ENCODE measurements around the gene HNRNPLL. TPM values are rescaled to one million over a fixed set of nuclear protein-coding genes. Genes with fewer than 3 reads are reported as not detected.

The HNRNPLL gene
- total RNA-seq (2022; extraction: Qiagen RNA extraction) = 20.5 to 25.8 TPM (median 25.2 TPM) in 5 replicates

DNA sequence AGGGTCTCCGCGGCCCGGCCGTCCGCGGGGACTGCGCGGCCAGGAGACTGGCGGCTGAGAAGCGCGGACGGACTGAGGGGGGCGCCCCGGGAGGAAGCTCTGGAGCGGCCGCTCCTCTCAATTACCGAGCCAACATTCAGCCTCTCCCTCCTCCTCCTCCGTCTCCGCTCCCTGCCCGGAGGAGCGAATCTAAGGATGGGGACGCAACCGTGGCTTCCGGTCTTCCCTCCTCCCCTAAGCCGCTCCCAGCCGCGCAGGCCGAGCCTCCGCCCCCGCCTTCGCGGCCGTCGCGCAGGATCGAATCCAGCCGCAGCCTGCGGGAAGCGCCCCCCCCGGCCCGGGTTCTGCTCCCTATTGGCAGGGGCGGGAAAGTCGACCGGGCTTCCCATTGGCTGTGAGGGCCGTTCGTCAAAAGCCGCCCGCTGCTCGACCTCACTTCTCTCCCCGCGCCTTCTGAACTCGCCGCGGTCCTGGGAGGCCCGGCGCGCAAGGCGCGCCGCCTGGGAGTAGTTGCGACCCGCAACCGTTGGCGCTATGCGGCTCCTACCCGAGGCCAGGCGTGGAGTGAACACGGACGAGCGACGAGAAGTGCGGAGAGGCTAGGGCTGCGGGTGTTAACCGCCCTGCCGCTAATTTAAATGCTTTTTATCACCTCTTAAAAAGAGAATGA lies at the start of gene HNRNPLL:
TSS of gene HNRNPLL (minus strand) at position 197 of the 670 bp plus-strand sequence. CDS start 302 bp downstream, outside the sequence.

Other genes starting within 250 kb of the HNRNPLL start
- 45.9 to 65.5 TPM (median 56.1 TPM) in 5 replicates for gene ATL2, start 225.7 kb downstream of the HNRNPLL start, total RNA-seq (2022; extraction: Qiagen RNA extraction)
- gene GALM, start 63.2 kb upstream of the HNRNPLL start, total RNA-seq (2022; extraction: Qiagen RNA extraction) = 14.4 to 16.3 TPM (median 15.4 TPM) in 5 replicates
- gene SRSF7, start 148.4 kb upstream of the HNRNPLL start, total RNA-seq (2022; extraction: Qiagen RNA extraction) = 270 to 450 TPM (median 311 TPM) in 5 replicates
- 34.0 to 45.8 TPM (median 37.6 TPM) in 5 replicates for gene GEMIN6, start 175.3 kb upstream of the HNRNPLL start, total RNA-seq (2022; extraction: Qiagen RNA extraction)